HL-60 (cell line): ENCODE results near the gene DDX42.

ENCODE experiments used
- CTCF ChIP-seq: IDR thresholded peaks from one replicate; pipeline ENCODE4 v1.5.1; 2011; ENCODE audit warnings: low read length, control low read depth, inconsistent platforms; ENCODE audit not compliant: insufficient read depth
- POLR2AphosphoS5 ChIP-seq: IDR thresholded peaks from 2 replicates; pipeline ENCODE4 v1.6.1; 2012; ENCODE audit warnings: low read depth
- REST ChIP-seq: IDR thresholded peaks from 2 replicates; pipeline ENCODE4 v1.6.1; 2012; ENCODE audit warnings: low read depth; ENCODE audit not compliant: insufficient replicate concordance

- no peak for TF ChIP-seq CTCF
- no peak for TF ChIP-seq REST
- no peak for TF ChIP-seq POLR2AphosphoS5
These were observed 11.6 kb downstream of the DDX42 start for GRCh38 chr17:63785556-63785955.
